ENCODE measurements around the gene TET2.

TET2 gene

GRCh38 chr4:105170711-105171110 lies 24.0 kb downstream of the TET2 start:
- in situ Hi-C loops (cut with HindIII; ENCODE audit: low pct_ligation_motif_present, low pct_unique_long_range_greater_than_20kb, low sequenced_read_pairs), result no loop called here
- no peak for DNase-seq

- in situ Hi-C loops (cut with HindIII; ENCODE audit: low pct_ligation_motif_present, low pct_unique_long_range_greater_than_20kb, low sequenced_read_pairs), result no loop called here
- DNase-seq, result no peak
Measured at GRCh38 chr4:105171912-105172311, 25.2 kb downstream of the TET2 start.

- in situ Hi-C loops (cut with HindIII; ENCODE audit: low pct_ligation_motif_present, low pct_unique_long_range_greater_than_20kb, low sequenced_read_pairs), result no loop called here
- no peak for DNase-seq
Measured at GRCh38 chr4:105174098-105174497, 27.4 kb downstream of the TET2 start.

- DNase-seq, result peak; percentile 5
- in situ Hi-C loops (cut with HindIII; ENCODE audit: low pct_ligation_motif_present, low pct_unique_long_range_greater_than_20kb, low sequenced_read_pairs), result no loop called here
Measured at GRCh38 chr4:105179539-105180401, 33.1 kb downstream of the TET2 start.

- in situ Hi-C loops (cut with HindIII; ENCODE audit: low pct_ligation_motif_present, low pct_unique_long_range_greater_than_20kb, low sequenced_read_pairs), result no loop called here
- no peak for DNase-seq
Measured at GRCh38 chr4:105181259-105181658, 34.6 kb downstream of the TET2 start.

- in situ Hi-C loops (cut with HindIII; ENCODE audit: low pct_ligation_motif_present, low pct_unique_long_range_greater_than_20kb, low sequenced_read_pairs), result no loop called here
- no peak for DNase-seq
Measured at GRCh38 chr4:105182211-105182610, 35.5 kb downstream of the TET2 start.

GRCh38 chr4:105184316-105184980 lies 37.8 kb downstream of the TET2 start:
- peak; percentile 3 for DNase-seq
- in situ Hi-C loops (cut with HindIII; ENCODE audit: low pct_ligation_motif_present, low pct_unique_long_range_greater_than_20kb, low sequenced_read_pairs), result no loop called here

GRCh38 chr4:105186701-105187161 lies 40.1 kb downstream of the TET2 start:
- peak; percentile 32 for DNase-seq
- in situ Hi-C loops (cut with HindIII; ENCODE audit: low pct_ligation_motif_present, low pct_unique_long_range_greater_than_20kb, low sequenced_read_pairs), result no loop called here

GRCh38 chr4:105189855-105190650 lies 43.4 kb downstream of the TET2 start:
- in situ Hi-C loops (cut with HindIII; ENCODE audit: low pct_ligation_motif_present, low pct_unique_long_range_greater_than_20kb, low sequenced_read_pairs), result no loop called here
- DNase-seq, result no peak

- DNase-seq, result no peak
- in situ Hi-C loops (cut with HindIII; ENCODE audit: low pct_ligation_motif_present, low pct_unique_long_range_greater_than_20kb, low sequenced_read_pairs), result no loop called here
Measured at GRCh38 chr4:105191621-105192210, 45.0 kb downstream of the TET2 start.

- in situ Hi-C loops (cut with HindIII; ENCODE audit: low pct_ligation_motif_present, low pct_unique_long_range_greater_than_20kb, low sequenced_read_pairs), result no loop called here
- no peak for DNase-seq
Measured at GRCh38 chr4:105192474-105192873, 45.8 kb downstream of the TET2 start.

GRCh38 chr4:105192910-105193309 lies 46.2 kb downstream of the TET2 start:
- DNase-seq, result no peak
- in situ Hi-C loops (cut with HindIII; ENCODE audit: low pct_ligation_motif_present, low pct_unique_long_range_greater_than_20kb, low sequenced_read_pairs), result no loop called here

- DNase-seq, result no peak
- in situ Hi-C loops (cut with HindIII; ENCODE audit: low pct_ligation_motif_present, low pct_unique_long_range_greater_than_20kb, low sequenced_read_pairs), result no loop called here
Measured at GRCh38 chr4:105193536-105193935, 46.9 kb downstream of the TET2 start.

GRCh38 chr4:105194328-105195231 lies 47.9 kb downstream of the TET2 start:
- in situ Hi-C loops (cut with HindIII; ENCODE audit: low pct_ligation_motif_present, low pct_unique_long_range_greater_than_20kb, low sequenced_read_pairs), result no loop called here
- DNase-seq, result no peak

- peak; percentile 16 for DNase-seq
- in situ Hi-C loops (cut with HindIII; ENCODE audit: low pct_ligation_motif_present, low pct_unique_long_range_greater_than_20kb, low sequenced_read_pairs), result no loop called here
Measured at GRCh38 chr4:105196523-105197145, 50.0 kb downstream of the TET2 start.

- DNase-seq, result no peak
- in situ Hi-C loops (cut with HindIII; ENCODE audit: low pct_ligation_motif_present, low pct_unique_long_range_greater_than_20kb, low sequenced_read_pairs), result no loop called here
Measured at GRCh38 chr4:105197777-105198176, 51.1 kb downstream of the TET2 start.

GRCh38 chr4:105198541-105198940 lies 51.9 kb downstream of the TET2 start:
- DNase-seq, result no peak

More at GRCh38 chr4:105198541-105198940, 51.9 kb downstream of the TET2 start:
- in situ Hi-C loops (cut with HindIII; ENCODE audit: low pct_ligation_motif_present, low pct_unique_long_range_greater_than_20kb, low sequenced_read_pairs), result no loop called here
